ENCODE measurements around the gene RPGRIP1L.

The RPGRIP1L gene

GRCh38 chr16:53703590-53704444 is at the start of gene RPGRIP1L, which contains the start of gene FTO:
Gene RPGRIP1L (minus strand): TSS chr16:53703859. CDS start chr16:53700723, 3,136 bp downstream.
Gene FTO (plus strand): TSS chr16:53704156.
- Histone ChIP-seq H3K9me3 (replicated peaks in 1 of 11) (peaks cover 0 to 12% (median 8%) of the 10 kb centered on the region in 11 experiments; a peak in 10 of 22 replicates), H3K4me3 (peak within 1 kb of the TSS; percentile 69 to 81 (median 75)), H3K4me2 (peak within 1 kb of the TSS; percentile 86 to 95 (median 90)), H3K27ac (peak within 1 kb of the TSS; percentile 4 to 75 (median 70); a peak in 21 of 22 replicates), H4K20me1 (no peaks in the 10 kb centered on the region; a peak in 2 of 22 replicates), H3K36me3 (peaks cover 0 to 35% (median 18%) of the 10 kb centered on the region in 11 experiments; a peak in 15 of 22 replicates), H3K9ac (peak within 1 kb of the TSS; percentile 77 to 84 (median 81)), H3K4me1 (peaks cover 29 to 44% (median 35%) of the 10 kb centered on the region in 10 experiments), H3K27me3 (no peaks in the 10 kb centered on the region)
- no peak for TF ChIP-seq Cebpa-rat (IDR thresholded peaks at IDR 0.05)

GRCh38 chr16:53753431-53753830 is 49.8 kb upstream of the RPGRIP1L start:
- Histone ChIP-seq H4K20me1 (peaks cover 0 to 55% (median 24%) of the 10 kb centered on the region in 11 experiments; a peak in 13 of 22 replicates), H3K36me3 (peaks cover 0 to 5% (median 0%) of the 10 kb centered on the region in 11 experiments; a peak in 1 of 22 replicates), H3K4me1 (peaks cover 0 to 14% (median 6%) of the 10 kb centered on the region in 10 experiments; a peak in 9 of 20 replicates), H3K9me3 (replicated peaks in 1 of 11) (peaks cover 4 to 16% (median 5%) of the 10 kb centered on the region in 11 experiments; a peak in 18 of 22 replicates), H3K9ac (no peak overlapping the region), H3K27ac (no peak overlapping the region), H3K4me2 (no peak overlapping the region), H3K4me3 (no peak overlapping the region), H3K27me3 (no peaks in the 10 kb centered on the region)
- no peak for TF ChIP-seq Cebpa-rat (IDR thresholded peaks at IDR 0.05)

GRCh38 chr16:53752560-53752959 is 48.9 kb upstream of the RPGRIP1L start:
- no peak overlapping the region for H3K9ac ChIP-seq
- H3K4me3 ChIP-seq, result no peak overlapping the region
- no peak overlapping the region for H3K4me2 ChIP-seq
- peaks cover 11 to 23% (median 14%) of the 10 kb centered on the region in 11 experiments; a peak in 21 of 22 replicates for H3K9me3 ChIP-seq (replicated peaks in 1 of 11)
- no peak overlapping the region for H3K27ac ChIP-seq
- no peak for TF ChIP-seq Cebpa-rat (IDR thresholded peaks at IDR 0.05)
- peaks cover 0 to 14% (median 6%) of the 10 kb centered on the region in 10 experiments; a peak in 9 of 20 replicates for H3K4me1 ChIP-seq
- H3K27me3 ChIP-seq, result no peaks in the 10 kb centered on the region
- peaks cover 0 to 7% (median 0%) of the 10 kb centered on the region in 11 experiments; a peak in 2 of 22 replicates for H3K36me3 ChIP-seq
- peaks cover 0 to 55% (median 22%) of the 10 kb centered on the region in 11 experiments; a peak in 13 of 22 replicates for H4K20me1 ChIP-seq

- H3K4me2 ChIP-seq, result no peak overlapping the region
- TF ChIP-seq Cebpa-rat (IDR thresholded peaks at IDR 0.05), result no peak
- H3K36me3 ChIP-seq, result peaks cover 0 to 7% (median 0%) of the 10 kb centered on the region in 11 experiments; a peak in 2 of 22 replicates
- H4K20me1 ChIP-seq, result peaks cover 0 to 43% (median 11%) of the 10 kb centered on the region in 11 experiments; a peak in 11 of 22 replicates
- H3K4me1 ChIP-seq, result peaks cover 0 to 32% (median 0%) of the 10 kb centered on the region in 10 experiments; a peak in 6 of 20 replicates
- H3K4me3 ChIP-seq, result no peak overlapping the region
- no peak overlapping the region for H3K27ac ChIP-seq
- peaks cover 17 to 36% (median 20%) of the 10 kb centered on the region in 11 experiments; a peak in 21 of 22 replicates for H3K9me3 ChIP-seq (replicated peaks in 1 of 11)
- no peak overlapping the region for H3K9ac ChIP-seq
- no peaks in the 10 kb centered on the region for H3K27me3 ChIP-seq
Observed at GRCh38 chr16:53745753-53746266, 42.2 kb upstream of the RPGRIP1L start.

- H3K27ac ChIP-seq, result no peak overlapping the region
- H3K9me3 ChIP-seq (replicated peaks in 1 of 11), result peaks cover 17 to 36% (median 20%) of the 10 kb centered on the region in 11 experiments; a peak in 21 of 22 replicates
- peaks cover 0 to 7% (median 0%) of the 10 kb centered on the region in 11 experiments; a peak in 2 of 22 replicates for H3K36me3 ChIP-seq
- H3K4me1 ChIP-seq, result peaks cover 0 to 32% (median 0%) of the 10 kb centered on the region in 10 experiments; a peak in 6 of 20 replicates
- peaks cover 0 to 50% (median 11%) of the 10 kb centered on the region in 11 experiments; a peak in 12 of 22 replicates for H4K20me1 ChIP-seq
- no peak overlapping the region; a peak in 1 of 22 replicates for H3K4me2 ChIP-seq
- no peak overlapping the region for H3K9ac ChIP-seq
- H3K4me3 ChIP-seq, result no peak overlapping the region
- H3K27me3 ChIP-seq, result no peaks in the 10 kb centered on the region
- no peak for TF ChIP-seq Cebpa-rat (IDR thresholded peaks at IDR 0.05)
Observed at GRCh38 chr16:53745086-53745485, 41.4 kb upstream of the RPGRIP1L start.

GRCh38 chr16:53744449-53744848 is 40.8 kb upstream of the RPGRIP1L start:
- H3K4me2 ChIP-seq, result peak overlapping the region in 3 of 11 experiments; percentile 15 to 37 (median 20); a peak in 3 of 22 replicates
- no peak for TF ChIP-seq Cebpa-rat (IDR thresholded peaks at IDR 0.05)

GRCh38 chr16:53743149-53743566 is 39.5 kb upstream of the RPGRIP1L start:
- no peak overlapping the region for H3K27ac ChIP-seq
- H3K9ac ChIP-seq, result no peak overlapping the region
- H3K4me2 ChIP-seq, result no peak overlapping the region
- no peaks in the 10 kb centered on the region for H3K27me3 ChIP-seq
- peaks cover 0 to 60% (median 11%) of the 10 kb centered on the region in 11 experiments; a peak in 13 of 22 replicates for H4K20me1 ChIP-seq
- H3K36me3 ChIP-seq, result peaks cover 0 to 7% (median 0%) of the 10 kb centered on the region in 11 experiments; a peak in 2 of 22 replicates
- no peak overlapping the region for H3K4me3 ChIP-seq
- peaks cover 0 to 32% (median 0%) of the 10 kb centered on the region in 10 experiments; a peak in 6 of 20 replicates for H3K4me1 ChIP-seq
- H3K9me3 ChIP-seq (replicated peaks in 1 of 11), result peaks cover 9 to 21% (median 12%) of the 10 kb centered on the region in 11 experiments; a peak in 20 of 22 replicates
- TF ChIP-seq Cebpa-rat (IDR thresholded peaks at IDR 0.05), result no peak

More at GRCh38 chr16:53744449-53744848, 40.8 kb upstream of the RPGRIP1L start:
- Histone ChIP-seq H3K27me3 (no peaks in the 10 kb centered on the region), H3K9me3 (replicated peaks in 1 of 11) (peaks cover 17 to 33% (median 20%) of the 10 kb centered on the region in 11 experiments; a peak in 21 of 22 replicates), H3K36me3 (peaks cover 0 to 7% (median 0%) of the 10 kb centered on the region in 11 experiments; a peak in 2 of 22 replicates), H4K20me1 (peaks cover 0 to 52% (median 11%) of the 10 kb centered on the region in 11 experiments; a peak in 12 of 22 replicates), H3K4me3 (no peak overlapping the region), H3K4me1 (peaks cover 0 to 32% (median 0%) of the 10 kb centered on the region in 10 experiments; a peak in 6 of 20 replicates), H3K27ac (no peak overlapping the region), H3K9ac (no peak overlapping the region)

- H3K4me1 ChIP-seq, result peaks cover 0 to 23% (median 0%) of the 10 kb centered on the region in 10 experiments; a peak in 5 of 20 replicates
- peaks cover 0 to 76% (median 11%) of the 10 kb centered on the region in 11 experiments; a peak in 13 of 22 replicates for H4K20me1 ChIP-seq
- peaks cover 0 to 8% (median 0%) of the 10 kb centered on the region in 11 experiments; a peak in 1 of 22 replicates for H3K36me3 ChIP-seq
- H3K27me3 ChIP-seq, result no peaks in the 10 kb centered on the region
- peaks cover 0 to 11% (median 0%) of the 10 kb centered on the region in 11 experiments; a peak in 5 of 22 replicates for H3K9me3 ChIP-seq (replicated peaks in 1 of 11)
- H3K4me3 ChIP-seq, result no peak overlapping the region
- no peak overlapping the region for H3K4me2 ChIP-seq
- no peak overlapping the region for H3K27ac ChIP-seq
- H3K9ac ChIP-seq, result no peak overlapping the region
- no peak for TF ChIP-seq Cebpa-rat (IDR thresholded peaks at IDR 0.05)
Observed at GRCh38 chr16:53741546-53741945, 37.9 kb upstream of the RPGRIP1L start.

Measured in BLaER1 treated with 17β-estradiol and CSF1 and Interleukin-3, amounts not matched to agents 10 nM and 100 nM (cell line).